ENCODE results near the gene AKAP3. TPM values are rescaled to one million over a fixed set of nuclear protein-coding genes. Genes with fewer than 3 reads are reported as not detected.

Gene AKAP3
- polyA plus RNA-seq, 2 of the 4 experiments (the other 2 are of a cell fraction) = 0.37 to 0.59 TPM

DNA sequence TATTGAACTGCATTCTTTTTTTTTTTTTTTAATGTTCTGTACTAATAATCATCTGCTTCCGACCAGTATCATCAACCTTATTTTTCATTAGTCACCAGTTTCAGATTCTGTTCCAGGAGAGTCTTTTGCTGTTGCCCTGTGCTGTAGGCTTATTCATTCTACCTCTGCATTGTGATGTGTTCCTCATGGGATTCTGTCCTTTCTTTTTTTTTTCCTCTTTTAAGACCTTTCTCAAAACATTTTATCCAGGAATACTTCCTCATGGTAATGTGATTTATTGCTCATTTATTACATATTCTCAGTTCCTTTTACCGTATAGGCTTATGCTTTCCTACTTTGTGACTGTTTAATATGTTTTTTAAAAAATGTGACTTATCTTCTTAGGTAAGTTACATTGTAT, 4.8 kb upstream of the AKAP3 start:
- DNase-seq (ENCODE audit: low read depth in 1 of 2, low spot score in 1 of 2) (no peak), FAIRE-seq (no peak), ATAC-seq (no peak)
- TF ChIP-seq EP300 (IDR thresholded peaks at IDR 0.05) (no peak), HEYL (CRISPR knock-in tag; IDR thresholded peaks at IDR 0.05) (no peak), GATA3 (IDR thresholded peaks at IDR 0.05; ENCODE audit: borderline replicate concordance) (no peak), TP53 (CRISPR knock-in tag; IDR thresholded peaks at IDR 0.05) (no peak), EHF (CRISPR knock-in tag; IDR thresholded peaks at IDR 0.05) (no peak)
- Histone ChIP-seq H3K27ac (no peak overlapping the region), H3K4me3 (no peak overlapping the region), H3K9me3 (no peaks in the 10 kb centered on the region), H3K4me1 (peaks cover 8% of the 10 kb centered on the region; the same call in 2 of the 3 replicates), H3K4me2 (no peak overlapping the region)
- 85% methylated on average over 2 of the region's 2 CpGs for WGBS (ENCODE audit: missing lambda C conversion rate)
- POLR2A ChIA-PET = no interaction called here
- CTCF ChIA-PET = interaction anchor here (1.4 kb wide), 2 partner anchors 12 to 49 kb away, joined by 4 to 5 read pairs; no protein-coding TSS in a partner anchor

DNA sequence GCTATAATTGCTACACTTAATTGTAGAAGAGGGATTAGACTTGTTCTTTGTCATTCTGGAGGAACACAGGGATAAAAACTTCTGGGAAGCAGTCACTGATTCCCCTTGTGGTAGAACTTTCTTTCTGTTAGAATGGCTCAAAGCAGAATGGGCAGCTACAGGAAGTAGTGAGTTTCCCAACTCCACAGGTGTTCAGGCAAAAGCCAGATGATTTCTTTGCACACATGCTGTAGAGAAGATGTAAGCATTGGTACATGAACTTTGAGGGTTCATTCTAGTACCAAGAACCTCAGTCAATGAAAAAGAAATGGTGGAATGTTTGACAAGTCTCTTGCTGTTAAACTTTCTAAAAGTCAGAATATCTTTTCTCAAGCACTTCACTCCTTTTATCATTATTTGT, 4.4 kb upstream of the AKAP3 start:
- peaks cover 8% of the 10 kb centered on the region; the same call in 2 of the 3 replicates for H3K4me1 ChIP-seq
- H3K27ac ChIP-seq = no peak overlapping the region
- POLR2A ChIA-PET = no interaction called here
- CTCF ChIA-PET = interaction anchor here (0.6 kb wide), 1 partner anchor 614 kb away, joined by 3 read pairs; no protein-coding TSS in a partner anchor
- DNase-seq (ENCODE audit: low read depth in 1 of 2, low spot score in 1 of 2) (no peak), ATAC-seq (no peak), FAIRE-seq (no peak)
- H3K4me2 ChIP-seq = no peak overlapping the region
- no peaks in the 10 kb centered on the region for H3K9me3 ChIP-seq
- H3K4me3 ChIP-seq = no peak overlapping the region
- TF ChIP-seq HOXB13 (CRISPR knock-in tag; IDR thresholded peaks at IDR 0.05; ENCODE audit: low read depth) = no peak
- TF ChIP-seq, protein P1, sequence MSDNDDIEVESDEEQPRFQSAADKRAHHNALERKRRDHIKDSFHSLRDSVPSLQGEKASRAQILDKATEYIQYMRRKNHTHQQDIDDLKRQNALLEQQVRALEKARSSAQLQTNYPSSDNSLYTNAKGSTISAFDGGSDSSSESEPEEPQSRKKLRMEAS (IDR thresholded peaks at IDR 0.05) = no peak
- no peak for TF ChIP-seq EHMT2 (IDR thresholded peaks at IDR 0.05; ENCODE audit: low read depth)
- TF ChIP-seq MYC (IDR thresholded peaks at IDR 0.05; ENCODE audit: borderline replicate concordance, low read length) = no peak
- TF ChIP-seq EP300 (IDR thresholded peaks at IDR 0.05) = no peak
- TF ChIP-seq MAZ (IDR thresholded peaks at IDR 0.05; ENCODE audit: borderline replicate concordance, low read depth, low read length) = no peak
- TF ChIP-seq CBX8 (IDR thresholded peaks at IDR 0.05) = no peak
- no peak for TF ChIP-seq RFX5 (IDR thresholded peaks at IDR 0.05)
- TF ChIP-seq TFCP2L1 (CRISPR knock-in tag; IDR thresholded peaks at IDR 0.05) = no peak
- TF ChIP-seq CBX2 (IDR thresholded peaks at IDR 0.05; ENCODE audit: borderline replicate concordance, low read depth) = no peak
- TF ChIP-seq POLR2AphosphoS2 (conservative IDR thresholded peaks at IDR 0.05; ENCODE audit: low read length) = no peak
- no peak for TF ChIP-seq NFE2L2 (conservative IDR thresholded peaks at IDR 0.05; ENCODE audit: low read length)
- TF ChIP-seq, protein P2, sequence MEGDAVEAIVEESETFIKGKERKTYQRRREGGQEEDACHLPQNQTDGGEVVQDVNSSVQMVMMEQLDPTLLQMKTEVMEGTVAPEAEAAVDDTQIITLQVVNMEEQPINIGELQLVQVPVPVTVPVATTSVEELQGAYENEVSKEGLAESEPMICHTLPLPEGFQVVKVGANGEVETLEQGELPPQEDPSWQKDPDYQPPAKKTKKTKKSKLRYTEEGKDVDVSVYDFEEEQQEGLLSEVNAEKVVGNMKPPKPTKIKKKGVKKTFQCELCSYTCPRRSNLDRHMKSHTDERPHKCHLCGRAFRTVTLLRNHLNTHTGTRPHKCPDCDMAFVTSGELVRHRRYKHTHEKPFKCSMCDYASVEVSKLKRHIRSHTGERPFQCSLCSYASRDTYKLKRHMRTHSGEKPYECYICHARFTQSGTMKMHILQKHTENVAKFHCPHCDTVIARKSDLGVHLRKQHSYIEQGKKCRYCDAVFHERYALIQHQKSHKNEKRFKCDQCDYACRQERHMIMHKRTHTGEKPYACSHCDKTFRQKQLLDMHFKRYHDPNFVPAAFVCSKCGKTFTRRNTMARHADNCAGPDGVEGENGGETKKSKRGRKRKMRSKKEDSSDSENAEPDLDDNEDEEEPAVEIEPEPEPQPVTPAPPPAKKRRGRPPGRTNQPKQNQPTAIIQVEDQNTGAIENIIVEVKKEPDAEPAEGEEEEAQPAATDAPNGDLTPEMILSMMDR (IDR thresholded peaks at IDR 0.05) = no peak
- no peak for TF ChIP-seq FOSB (CRISPR knock-in tag; IDR thresholded peaks at IDR 0.05)
- TF ChIP-seq KDM5A (IDR thresholded peaks at IDR 0.05) = no peak
- TF ChIP-seq, protein P3, sequence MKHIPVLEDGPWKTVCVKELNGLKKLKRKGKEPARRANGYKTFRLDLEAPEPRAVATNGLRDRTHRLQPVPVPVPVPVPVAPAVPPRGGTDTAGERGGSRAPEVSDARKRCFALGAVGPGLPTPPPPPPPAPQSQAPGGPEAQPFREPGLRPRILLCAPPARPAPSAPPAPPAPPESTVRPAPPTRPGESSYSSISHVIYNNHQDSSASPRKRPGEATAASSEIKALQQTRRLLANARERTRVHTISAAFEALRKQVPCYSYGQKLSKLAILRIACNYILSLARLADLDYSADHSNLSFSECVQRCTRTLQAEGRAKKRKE (CRISPR knock-in tag; IDR thresholded peaks at IDR 0.05; ENCODE audit: low read depth) = no peak
- TF ChIP-seq NR3C1 (IDR thresholded peaks at IDR 0.05) = no peak
- TF ChIP-seq BHLHE40 (IDR thresholded peaks at IDR 0.05; ENCODE audit: low read depth, low read length) = no peak
- TF ChIP-seq ZFP36 (IDR thresholded peaks at IDR 0.05; ENCODE audit: borderline replicate concordance, partially characterized antibody) = no peak

DNA sequence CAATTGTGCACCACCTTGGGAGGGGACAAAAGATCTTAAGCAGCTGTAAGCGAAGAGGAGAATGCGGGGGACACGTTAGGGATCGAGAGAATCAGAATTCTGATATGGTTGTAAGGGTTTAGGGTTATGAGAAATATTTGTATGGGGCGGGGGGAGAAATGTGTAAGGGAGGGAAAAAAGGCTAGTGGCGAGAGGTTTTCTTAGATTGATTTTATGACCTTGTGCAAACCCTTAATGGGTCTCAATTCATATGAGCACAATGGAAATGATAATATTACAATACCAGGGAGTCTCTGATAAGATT, 459 bp upstream of the AKAP3 start:
- H3K27ac ChIP-seq = peak overlapping the region; percentile 84 to 86
- WGBS (ENCODE audit: missing lambda C conversion rate) = under 1% methylated on average over 6 of the region's 6 CpGs
- FAIRE-seq (no peak), DNase-seq (ENCODE audit: low read depth in 1 of 2, low spot score in 1 of 2) (no peak), ATAC-seq (no peak)
- no peak for TF ChIP-seq CHD2 (IDR thresholded peaks at IDR 0.05; ENCODE audit: low read length, partially characterized antibody)
- TF ChIP-seq, protein P4, sequence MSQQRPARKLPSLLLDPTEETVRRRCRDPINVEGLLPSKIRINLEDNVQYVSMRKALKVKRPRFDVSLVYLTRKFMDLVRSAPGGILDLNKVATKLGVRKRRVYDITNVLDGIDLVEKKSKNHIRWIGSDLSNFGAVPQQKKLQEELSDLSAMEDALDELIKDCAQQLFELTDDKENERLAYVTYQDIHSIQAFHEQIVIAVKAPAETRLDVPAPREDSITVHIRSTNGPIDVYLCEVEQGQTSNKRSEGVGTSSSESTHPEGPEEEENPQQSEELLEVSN (IDR thresholded peaks at IDR 0.05; ENCODE audit: borderline replicate concordance, low read depth) = no peak
- TF ChIP-seq, protein P5, sequence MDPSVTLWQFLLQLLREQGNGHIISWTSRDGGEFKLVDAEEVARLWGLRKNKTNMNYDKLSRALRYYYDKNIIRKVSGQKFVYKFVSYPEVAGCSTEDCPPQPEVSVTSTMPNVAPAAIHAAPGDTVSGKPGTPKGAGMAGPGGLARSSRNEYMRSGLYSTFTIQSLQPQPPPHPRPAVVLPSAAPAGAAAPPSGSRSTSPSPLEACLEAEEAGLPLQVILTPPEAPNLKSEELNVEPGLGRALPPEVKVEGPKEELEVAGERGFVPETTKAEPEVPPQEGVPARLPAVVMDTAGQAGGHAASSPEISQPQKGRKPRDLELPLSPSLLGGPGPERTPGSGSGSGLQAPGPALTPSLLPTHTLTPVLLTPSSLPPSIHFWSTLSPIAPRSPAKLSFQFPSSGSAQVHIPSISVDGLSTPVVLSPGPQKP (IDR thresholded peaks at IDR 0.05; ENCODE audit: low read depth, low read length) = no peak
- no peak for TF ChIP-seq HOXB13 (CRISPR knock-in tag; IDR thresholded peaks at IDR 0.05; ENCODE audit: low read depth)
- TF ChIP-seq CBX8 (IDR thresholded peaks at IDR 0.05) = no peak
- TF ChIP-seq, protein P6, sequence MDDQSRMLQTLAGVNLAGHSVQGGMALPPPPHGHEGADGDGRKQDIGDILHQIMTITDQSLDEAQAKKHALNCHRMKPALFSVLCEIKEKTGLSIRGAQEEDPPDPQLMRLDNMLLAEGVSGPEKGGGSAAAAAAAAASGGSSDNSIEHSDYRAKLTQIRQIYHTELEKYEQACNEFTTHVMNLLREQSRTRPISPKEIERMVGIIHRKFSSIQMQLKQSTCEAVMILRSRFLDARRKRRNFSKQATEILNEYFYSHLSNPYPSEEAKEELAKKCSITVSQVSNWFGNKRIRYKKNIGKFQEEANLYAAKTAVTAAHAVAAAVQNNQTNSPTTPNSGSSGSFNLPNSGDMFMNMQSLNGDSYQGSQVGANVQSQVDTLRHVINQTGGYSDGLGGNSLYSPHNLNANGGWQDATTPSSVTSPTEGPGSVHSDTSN (IDR thresholded peaks at IDR 0.05) = no peak
- no peak for TF ChIP-seq NPAS2 (CRISPR knock-in tag; IDR thresholded peaks at IDR 0.05; ENCODE audit: borderline replicate concordance)
- 0 out of 2 replicates have a peak, but pooled peaks have one; percentile 21 for TF ChIP-seq PHF8 (IDR thresholded peaks at IDR 0.05; ENCODE audit: borderline replicate concordance, low read depth)
- peak; percentile 62; the same call in 1 of the 2 replicates for TF ChIP-seq KDM5A (IDR thresholded peaks at IDR 0.05)
- H3K4me1 ChIP-seq = peaks cover 13% of the 10 kb centered on the region; the same call in 2 of the 3 replicates
- peak overlapping the region; percentile 75 for H3K4me3 ChIP-seq
- H3K4me2 ChIP-seq = peak overlapping the region; percentile 71
- ChIA-PET POLR2A (interaction anchor here (1.6 kb wide), 1 partner anchor 11 kb away, joined by 7 read pairs; no protein-coding TSS in a partner anchor), CTCF (interaction anchor here (0.7 to 1.3 kb wide), 3 partner anchors 9 to 1435 kb away, joined by 3 to 6 read pairs (median 5); no protein-coding TSS in a partner anchor)
- H3K9me3 ChIP-seq = no peaks in the 10 kb centered on the region
